Progenitor cell of endocrine pancreas (in vitro differentiated cells): ENCODE data around the gene OTULIN. TPM values are rescaled to one million over a fixed set of nuclear protein-coding genes. Genes with fewer than 3 reads are reported as not detected.

Experiments used
- DNase-seq: peaks from one replicate; pipeline ENCODE4 v3.0.0; 2021; ENCODE audit warnings: low spot score; ENCODE audit not compliant: unreplicated experiment
- H3K27ac Mint-ChIP-seq: 2 replicates; pipeline ENCODE4 v1.8.0; 2021; ENCODE audit warnings: mild to moderate bottlenecking, moderate library complexity, mixed read lengths
- H3K27me3 Mint-ChIP-seq: 2 replicates; pipeline ENCODE4 v1.8.0; 2021; ENCODE audit warnings: mixed read lengths
- H3K36me3 Mint-ChIP-seq: 2 replicates; pipeline ENCODE4 v1.8.0; 2022; ENCODE audit warnings: mixed read lengths; ENCODE audit not compliant: insufficient read depth
- H3K4me1 Mint-ChIP-seq: 2 replicates; pipeline ENCODE4 v1.8.0; 2021; ENCODE audit warnings: low read depth, mixed read lengths
- H3K4me3 Mint-ChIP-seq: 2 replicates; pipeline ENCODE4 v1.8.0; 2021; ENCODE audit warnings: low read depth, mild to moderate bottlenecking, moderate library complexity, mixed read lengths
- H3K9me3 Mint-ChIP-seq: 2 replicates; pipeline ENCODE4 v1.8.0; 2021; ENCODE audit warnings: low read depth, mixed read lengths
- CTCF ChIP-seq: fragments of 200-600 bp; sonication (generic); IDR thresholded peaks from one replicate; pipeline ENCODE4 v1.5.0; 2021; ENCODE audit warnings: antibody characterized with exemption, mild to moderate bottlenecking; ENCODE audit not compliant: unreplicated experiment
- total RNA-seq: library from RNA; stranded (reverse); gene quantifications from 2 replicates; pipeline ENCODE4 v1.2.1, GENCODE V29; 2021

OTULIN gene
- total RNA-seq, 1 donor from 2014 or later, result 36.4 TPM

GRCh38 chr5:14729448-14730385 lies 65.2 kb downstream of the OTULIN start:
- Mint-ChIP-seq H3K36me3 (peaks cover 2% of the 10 kb centered on the region), H3K27ac (no peak overlapping the region), H3K4me3 (no peak overlapping the region), H3K27me3 (no peaks in the 10 kb centered on the region), H3K4me1 (peaks cover 15% of the 10 kb centered on the region), H3K9me3 (no peaks in the 10 kb centered on the region)
- no peak for DNase-seq
- no peak for TF ChIP-seq CTCF

DNA sequence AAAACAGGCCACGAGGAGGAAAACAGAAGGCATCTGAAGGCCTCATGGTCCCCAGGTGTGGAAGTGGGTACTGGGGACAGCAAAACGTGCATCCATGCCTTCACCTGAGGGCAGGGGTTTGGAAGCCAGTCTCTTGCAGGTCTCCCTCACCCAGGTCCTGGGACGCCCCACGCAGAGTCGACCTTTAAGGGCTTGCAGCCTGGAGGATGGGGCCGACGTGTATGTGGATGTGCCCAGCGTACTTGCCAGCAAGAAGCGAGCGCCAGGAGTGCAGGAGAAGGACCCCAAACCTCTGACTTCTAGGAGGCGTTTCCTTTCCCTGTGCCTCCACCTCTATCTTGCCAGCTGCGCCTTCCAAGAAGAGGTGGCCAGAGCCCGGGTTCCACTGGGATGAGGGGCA lies 65.9 kb downstream of the OTULIN start:
- no peak for DNase-seq
- no peak overlapping the region for H3K27ac Mint-ChIP-seq
- H3K9me3 Mint-ChIP-seq, result no peaks in the 10 kb centered on the region
- no peaks in the 10 kb centered on the region for H3K27me3 Mint-ChIP-seq
- H3K4me1 Mint-ChIP-seq, result peaks cover 15% of the 10 kb centered on the region
- H3K4me3 Mint-ChIP-seq, result no peak overlapping the region
- TF ChIP-seq CTCF, result no peak
- H3K36me3 Mint-ChIP-seq, result peaks cover 2% of the 10 kb centered on the region

GRCh38 chr5:14730881-14731280 lies 66.4 kb downstream of the OTULIN start:
- Mint-ChIP-seq H3K9me3 (no peaks in the 10 kb centered on the region), H3K4me3 (no peak overlapping the region), H3K4me1 (peaks cover 14% of the 10 kb centered on the region), H3K27ac (no peak overlapping the region), H3K36me3 (peaks cover 2% of the 10 kb centered on the region), H3K27me3 (no peaks in the 10 kb centered on the region)
- TF ChIP-seq CTCF, result no peak
- DNase-seq, result no peak

DNA sequence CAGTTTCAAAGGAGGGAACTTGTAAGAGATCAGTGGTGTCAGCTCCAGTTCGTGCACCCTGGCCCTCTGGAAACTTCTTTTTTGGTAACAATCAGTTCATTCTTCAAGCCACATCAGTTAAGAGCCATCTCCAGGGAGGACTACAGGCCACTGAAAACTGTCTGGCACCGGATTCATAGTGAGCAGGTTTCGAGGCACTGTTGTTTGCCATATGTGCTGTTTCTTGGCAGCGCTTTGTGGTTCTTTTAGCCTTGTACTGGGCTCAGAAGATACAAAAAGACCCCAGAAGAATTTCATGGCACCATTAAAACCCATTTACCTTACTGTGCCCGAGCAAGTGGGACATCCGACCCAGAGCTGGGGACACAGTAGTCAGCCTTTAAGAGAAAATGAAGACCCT lies 68.5 kb downstream of the OTULIN start:
- no peak for DNase-seq
- TF ChIP-seq CTCF, result no peak
- no peak overlapping the region for H3K27ac Mint-ChIP-seq
- H3K36me3 Mint-ChIP-seq, result peaks cover 4% of the 10 kb centered on the region
- no peak overlapping the region for H3K4me3 Mint-ChIP-seq
- peaks cover 8% of the 10 kb centered on the region for H3K4me1 Mint-ChIP-seq
- no peaks in the 10 kb centered on the region for H3K9me3 Mint-ChIP-seq
- H3K27me3 Mint-ChIP-seq, result no peaks in the 10 kb centered on the region

- peaks cover 4% of the 10 kb centered on the region for H3K36me3 Mint-ChIP-seq
- H3K4me1 Mint-ChIP-seq, result peaks cover 2% of the 10 kb centered on the region
- no peak overlapping the region for H3K27ac Mint-ChIP-seq
- TF ChIP-seq CTCF, result no peak
- no peak for DNase-seq
- no peaks in the 10 kb centered on the region for H3K27me3 Mint-ChIP-seq
- H3K9me3 Mint-ChIP-seq, result no peaks in the 10 kb centered on the region
- no peak overlapping the region for H3K4me3 Mint-ChIP-seq
These were observed 69.1 kb downstream of the OTULIN start for GRCh38 chr5:14733661-14734060.
